Chondrocyte (in vitro differentiated cells): ENCODE data around the gene WDR33. TPM values are rescaled to one million over a fixed set of nuclear protein-coding genes. Genes with fewer than 3 reads are reported as not detected.

Experiments
- DNase-seq: peaks from one replicate; pipeline ENCODE4 v3.0.0; 2021; ENCODE audit warnings: mixed read lengths, low spot score
- H3K27ac Mint-ChIP-seq: one replicate; pipeline ENCODE4 v1.8.0; 2021; ENCODE audit warnings: mild to moderate bottlenecking, moderate library complexity, mixed read lengths; ENCODE audit not compliant: unreplicated experiment
- H3K27me3 Mint-ChIP-seq: 2 replicates; pipeline ENCODE4 v1.8.0; 2021; ENCODE audit warnings: low read depth, mixed read lengths
- H3K36me3 Mint-ChIP-seq: 2 replicates; pipeline ENCODE4 v1.8.0; 2021; ENCODE audit warnings: low read depth, mixed read lengths
- H3K4me1 Mint-ChIP-seq: 2 replicates; pipeline ENCODE4 v1.8.0; 2021; ENCODE audit warnings: low read depth, mild to moderate bottlenecking, mixed read lengths
- H3K4me3 Mint-ChIP-seq: one replicate; pipeline ENCODE4 v1.8.0; 2021; ENCODE audit warnings: mild to moderate bottlenecking, moderate library complexity, mixed read lengths; ENCODE audit not compliant: unreplicated experiment
- H3K9me3 Mint-ChIP-seq: 2 replicates; pipeline ENCODE4 v1.8.0; 2021; ENCODE audit warnings: low read depth, mixed read lengths
- total RNA-seq: library from RNA; stranded (reverse); gene quantifications from 3 replicates; pipeline ENCODE4 v1.2.1, GENCODE V29; 2021
- TF ChIP-seq, protein P1 (sequence below): fragments of 200-600 bp; sonication (generic); IDR thresholded peaks from 2 replicates; pipeline ENCODE4 v1.5.0; 2021; ENCODE audit warnings: antibody characterized with exemption, mild to moderate bottlenecking, moderate library complexity

Gene WDR33
- total RNA-seq, 1 donor from 2014 or later, result 37.2 TPM

DNA sequence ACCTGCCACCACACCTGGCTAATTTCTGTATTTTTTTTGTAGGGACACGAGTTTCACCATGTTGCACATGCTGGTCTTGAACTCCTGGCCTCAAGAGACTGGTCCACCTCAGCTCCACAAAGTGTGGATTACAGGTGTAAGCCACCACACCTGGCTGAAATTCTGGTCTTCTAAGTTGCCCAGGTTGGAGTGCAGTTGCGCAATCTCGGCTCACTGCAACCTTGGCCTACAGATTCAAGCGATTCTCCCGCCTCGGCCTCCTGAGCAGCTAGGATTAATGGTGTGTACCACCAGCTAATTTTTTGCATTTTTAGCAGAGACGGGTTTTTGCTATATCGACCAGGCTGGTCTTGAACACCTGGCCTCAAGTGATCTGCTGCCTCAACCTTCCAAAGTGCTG lies 41.4 kb upstream of the WDR33 start:
- H3K27me3 Mint-ChIP-seq, result no peaks in the 10 kb centered on the region
- H3K36me3 Mint-ChIP-seq, result peaks cover 17% of the 10 kb centered on the region
- no peaks in the 10 kb centered on the region for H3K9me3 Mint-ChIP-seq
- no peak overlapping the region for H3K27ac Mint-ChIP-seq
- H3K4me1 Mint-ChIP-seq, result peaks cover 26% of the 10 kb centered on the region
- DNase-seq, result no peak
- no peak overlapping the region for H3K4me3 Mint-ChIP-seq
- TF ChIP-seq, protein P1, sequence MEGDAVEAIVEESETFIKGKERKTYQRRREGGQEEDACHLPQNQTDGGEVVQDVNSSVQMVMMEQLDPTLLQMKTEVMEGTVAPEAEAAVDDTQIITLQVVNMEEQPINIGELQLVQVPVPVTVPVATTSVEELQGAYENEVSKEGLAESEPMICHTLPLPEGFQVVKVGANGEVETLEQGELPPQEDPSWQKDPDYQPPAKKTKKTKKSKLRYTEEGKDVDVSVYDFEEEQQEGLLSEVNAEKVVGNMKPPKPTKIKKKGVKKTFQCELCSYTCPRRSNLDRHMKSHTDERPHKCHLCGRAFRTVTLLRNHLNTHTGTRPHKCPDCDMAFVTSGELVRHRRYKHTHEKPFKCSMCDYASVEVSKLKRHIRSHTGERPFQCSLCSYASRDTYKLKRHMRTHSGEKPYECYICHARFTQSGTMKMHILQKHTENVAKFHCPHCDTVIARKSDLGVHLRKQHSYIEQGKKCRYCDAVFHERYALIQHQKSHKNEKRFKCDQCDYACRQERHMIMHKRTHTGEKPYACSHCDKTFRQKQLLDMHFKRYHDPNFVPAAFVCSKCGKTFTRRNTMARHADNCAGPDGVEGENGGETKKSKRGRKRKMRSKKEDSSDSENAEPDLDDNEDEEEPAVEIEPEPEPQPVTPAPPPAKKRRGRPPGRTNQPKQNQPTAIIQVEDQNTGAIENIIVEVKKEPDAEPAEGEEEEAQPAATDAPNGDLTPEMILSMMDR, result no peak

DNA sequence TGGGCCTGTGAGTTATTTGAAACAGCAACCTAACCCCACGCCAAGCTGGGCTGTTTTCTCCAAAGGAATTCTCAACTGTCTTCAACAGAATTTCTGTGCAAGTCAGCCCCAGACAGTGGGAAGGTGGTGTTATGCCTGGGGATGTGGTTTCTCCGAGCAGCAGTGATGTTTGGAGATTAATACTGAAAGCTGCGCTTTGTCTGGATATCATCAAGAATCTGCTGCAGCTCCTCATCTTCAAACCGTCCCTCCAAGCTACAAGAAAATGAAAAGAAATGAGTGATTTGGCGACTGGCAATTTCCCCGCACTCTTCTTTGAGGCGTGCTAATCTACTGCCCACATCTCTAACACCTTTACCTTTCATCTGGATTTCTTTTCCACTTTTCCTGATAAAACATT lies 37.0 kb upstream of the WDR33 start:
- Mint-ChIP-seq H3K36me3 (peaks cover 32% of the 10 kb centered on the region), H3K27me3 (no peaks in the 10 kb centered on the region), H3K4me3 (no peak overlapping the region), H3K9me3 (no peaks in the 10 kb centered on the region), H3K4me1 (no peaks in the 10 kb centered on the region), H3K27ac (no peak overlapping the region)
- TF ChIP-seq, protein P1, result no peak
- no peak for DNase-seq

DNA sequence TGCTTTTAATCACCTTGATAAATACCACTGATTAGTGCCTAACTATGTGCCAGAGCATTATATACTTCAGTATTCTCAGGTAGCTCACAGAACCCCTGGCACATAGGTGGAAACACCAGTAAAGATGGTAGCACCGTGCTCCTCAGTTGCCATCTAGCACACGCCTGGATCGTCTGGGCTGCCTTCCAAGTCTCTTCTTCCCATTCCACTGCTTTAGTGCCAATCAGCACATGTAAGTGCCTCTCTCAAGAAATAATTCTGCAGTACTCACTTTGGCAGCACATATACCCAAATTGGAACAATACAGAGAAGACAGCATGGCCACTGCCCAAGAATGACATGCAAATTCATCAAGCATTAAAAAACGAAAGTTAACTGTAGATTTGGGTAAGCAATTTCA lies 34.0 kb upstream of the WDR33 start:
- TF ChIP-seq, protein P1, result no peak
- Mint-ChIP-seq H3K27me3 (no peaks in the 10 kb centered on the region), H3K27ac (no peak overlapping the region), H3K4me3 (no peak overlapping the region), H3K4me1 (no peaks in the 10 kb centered on the region), H3K9me3 (peaks cover 5% of the 10 kb centered on the region), H3K36me3 (peaks cover 28% of the 10 kb centered on the region)
- no peak for DNase-seq

DNA sequence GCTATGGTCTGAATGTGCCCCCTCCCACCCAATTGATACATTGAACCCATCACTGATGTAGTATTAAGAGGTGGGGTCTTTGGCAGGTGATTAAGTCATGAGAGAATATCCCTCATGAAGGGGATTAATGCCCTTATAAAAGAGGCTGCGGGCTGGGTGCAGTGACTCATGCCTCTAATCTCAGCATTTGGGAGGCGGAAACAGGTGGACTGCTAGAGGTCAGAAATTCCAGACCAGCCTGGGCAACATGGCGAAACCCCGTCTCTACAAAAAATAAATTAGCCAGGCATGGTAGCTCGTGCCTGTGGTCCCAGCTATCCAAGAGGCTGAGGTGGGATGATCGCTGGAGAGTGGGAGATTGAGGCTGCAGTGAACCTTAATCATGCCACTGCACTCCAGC lies 32.7 kb upstream of the WDR33 start:
- Mint-ChIP-seq H3K4me1 (no peaks in the 10 kb centered on the region), H3K9me3 (peaks cover 5% of the 10 kb centered on the region), H3K4me3 (no peak overlapping the region)

DNA sequence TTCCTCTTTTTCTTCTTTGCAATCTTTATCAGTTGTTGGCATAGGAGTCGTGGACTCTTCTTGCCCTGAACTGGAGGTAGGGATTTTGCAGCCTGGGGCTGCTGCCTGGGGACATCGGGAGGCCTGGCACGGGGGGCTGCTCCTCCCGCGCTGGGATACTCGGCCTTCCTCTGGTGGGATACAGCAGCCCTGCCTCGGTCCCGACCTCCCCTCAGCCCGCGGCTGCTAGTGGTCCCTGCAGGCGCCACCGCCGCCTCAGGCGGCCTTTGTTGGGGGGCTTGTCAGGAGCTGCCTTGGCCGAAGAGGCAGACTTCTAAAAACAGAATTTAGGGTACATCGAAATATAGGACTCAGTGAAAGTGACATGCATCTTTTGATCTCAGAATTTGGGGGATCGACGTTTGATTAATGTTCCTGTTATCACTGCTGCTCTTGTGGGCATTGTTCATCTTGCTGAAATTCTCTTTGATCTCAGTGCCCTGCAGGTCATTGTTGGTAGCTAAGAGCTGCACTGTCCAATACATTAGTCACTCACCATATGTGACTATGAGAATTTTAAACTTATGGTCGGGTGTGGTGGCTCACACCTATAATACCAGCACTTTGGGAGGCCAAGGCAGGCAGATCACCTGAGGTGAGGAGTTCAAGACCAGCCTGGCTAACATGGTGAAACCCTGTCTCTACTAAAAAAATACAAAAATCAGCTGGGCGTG lies 30.7 kb upstream of the WDR33 start:
- Mint-ChIP-seq H3K27me3 (no peaks in the 10 kb centered on the region), H3K4me1 (no peaks in the 10 kb centered on the region), H3K27ac (no peak overlapping the region), H3K9me3 (peaks cover 5% of the 10 kb centered on the region), H3K4me3 (no peak overlapping the region), H3K36me3 (peaks cover 9% of the 10 kb centered on the region)
- TF ChIP-seq, protein P1, result no peak
- DNase-seq, result no peak

More for the DNA sequence above, 32.7 kb upstream of the WDR33 start:
- no peak for DNase-seq
- TF ChIP-seq, protein P1, result no peak
- Mint-ChIP-seq H3K27me3 (no peaks in the 10 kb centered on the region), H3K36me3 (peaks cover 22% of the 10 kb centered on the region), H3K27ac (no peak overlapping the region)
